ENCODE data around the gene MROH9. TPM values are rescaled to one million over a fixed set of nuclear protein-coding genes. Genes with fewer than 3 reads are reported as not detected.

MROH9 gene
- under 0.01 TPM in 1 of 2 replicates, not detected in the other for total RNA-seq

GRCh38 chr1:170935231-170935630, at the start of gene MROH9:
TSS of gene MROH9 (plus strand) at chr1:170935534. CDS start at chr1:170945557, 10,023 bp downstream.

GRCh38 chr1:171090604-171091003, 155.3 kb downstream of the MROH9 start, which contains the start of gene FMO3:
TSS of gene FMO3 (plus strand) at chr1:171090905. CDS start at chr1:171092659, 1,754 bp downstream.

Other genes with a start within 250 kb of the MROH9 start
- gene FMO3, start 155.4 kb downstream of the MROH9 start, total RNA-seq: 0.25 TPM in 1 of 2 replicates, not detected in the other
- under 0.01 TPM in 1 of 2 replicates, not detected in the other for gene FMO2, start 249.8 kb downstream of the MROH9 start, total RNA-seq

Data from uterine smooth muscle cell (primary cell).